NT2/D1 (cell line): ENCODE data around the gene PIM2.

Experiments used
- SUZ12 ChIP-seq: IDR thresholded peaks from 2 replicates; pipeline ENCODE4 v1.6.1; 2011; ENCODE audit not compliant: insufficient read length, insufficient read depth; ENCODE audit errors: extremely low read depth
- YY1 ChIP-seq: IDR thresholded peaks from 2 replicates; pipeline ENCODE4 v1.6.1; 2011; ENCODE audit not compliant: insufficient read length, insufficient read depth
- ZNF274 ChIP-seq: IDR thresholded peaks from 2 replicates; pipeline ENCODE4 v1.6.1; 2011; ENCODE audit warnings: mild to moderate bottlenecking, low read depth, low read length

DNA sequence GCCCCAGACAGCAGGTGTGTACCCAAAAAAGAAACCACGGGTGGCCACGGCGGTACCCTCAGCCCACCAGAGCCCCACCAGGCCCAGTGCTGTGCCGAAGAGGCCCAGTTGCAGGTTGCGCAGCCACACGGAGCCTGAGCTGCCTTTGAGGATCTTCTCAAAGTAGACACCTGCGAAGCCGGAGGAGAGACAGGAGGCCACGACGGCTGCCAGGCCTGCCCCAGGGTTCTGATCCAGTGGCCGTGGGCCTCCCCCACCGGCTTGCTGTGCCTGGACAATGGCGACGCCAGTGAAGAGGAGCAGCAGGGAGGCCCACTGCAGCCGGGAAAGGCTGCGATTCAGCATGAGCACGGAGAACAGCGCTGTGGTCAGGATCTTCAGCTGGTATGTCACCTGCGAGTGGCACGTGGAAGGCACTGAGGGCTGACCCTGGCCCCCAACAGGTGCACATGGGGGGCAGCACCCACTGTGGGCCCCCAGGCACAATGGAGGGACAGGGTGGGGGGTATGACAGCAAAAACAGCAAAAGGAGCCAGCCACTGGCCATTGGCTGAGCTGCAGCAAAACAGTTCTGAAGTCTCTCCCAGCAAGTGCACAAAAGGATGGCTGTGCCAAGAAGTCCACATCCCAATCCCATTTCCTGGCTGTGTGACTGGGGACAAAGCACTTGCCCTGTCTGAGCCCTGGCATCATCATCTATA is 13.6 kb downstream of the PIM2 start:
- no peak for TF ChIP-seq YY1
- TF ChIP-seq ZNF274 = no peak
- no peak for TF ChIP-seq SUZ12
